GM18526 (cell line): ENCODE data around the gene TMEM245.

ENCODE experiments used
- POLR2A ChIP-seq: IDR thresholded peaks from 3 replicates; pipeline ENCODE4 v1.6.1; 2011; ENCODE audit not compliant: insufficient read length; ENCODE audit errors: extremely low read depth

TMEM245 gene

GRCh38 chr9:109143881-109144562, 24.3 kb upstream of the TMEM245 start:
- no peak for TF ChIP-seq POLR2A

- TF ChIP-seq POLR2A, result no peak
These were observed 21.6 kb upstream of the TMEM245 start for GRCh38 chr9:109141375-109141774.

DNA sequence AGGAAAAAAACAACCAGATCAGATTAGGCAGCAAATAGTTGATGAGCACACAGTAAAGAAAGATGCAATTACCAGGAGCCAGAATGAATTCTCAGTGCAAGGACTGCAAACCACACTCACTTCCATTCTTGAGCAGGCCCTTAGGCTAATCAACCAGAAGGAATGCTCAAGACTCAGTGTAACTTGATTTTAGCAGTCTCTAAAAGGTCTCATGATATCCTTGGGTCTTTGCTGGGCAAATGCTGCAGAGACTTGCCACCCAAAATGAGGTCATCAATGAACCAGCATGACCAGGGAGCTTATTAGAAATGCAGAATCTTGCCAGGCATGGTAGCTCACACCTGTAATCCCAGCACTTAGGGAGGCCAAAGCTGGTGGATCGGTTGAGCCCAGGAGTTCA, 20.1 kb upstream of the TMEM245 start:
- TF ChIP-seq POLR2A, result no peak

DNA sequence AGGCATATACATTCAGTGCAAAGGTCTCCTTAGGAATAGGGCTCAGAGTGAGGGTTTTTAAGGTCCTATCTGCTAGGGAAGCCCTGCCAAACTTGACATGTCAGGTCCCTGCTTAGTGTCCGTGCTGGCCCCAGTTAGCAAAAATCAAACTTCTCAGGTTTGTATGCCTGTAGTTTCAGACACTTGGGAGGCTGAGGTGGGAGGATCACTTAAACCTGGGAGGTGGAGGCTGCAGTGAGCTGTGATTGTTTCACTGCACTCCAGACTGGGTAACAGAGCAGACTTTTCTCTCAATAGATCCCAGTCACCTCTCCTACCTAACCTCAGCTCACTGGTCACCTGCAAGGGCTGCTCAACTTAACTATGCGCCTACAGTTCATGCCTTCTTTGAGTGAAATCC, 18.7 kb upstream of the TMEM245 start:
- no peak for TF ChIP-seq POLR2A

DNA sequence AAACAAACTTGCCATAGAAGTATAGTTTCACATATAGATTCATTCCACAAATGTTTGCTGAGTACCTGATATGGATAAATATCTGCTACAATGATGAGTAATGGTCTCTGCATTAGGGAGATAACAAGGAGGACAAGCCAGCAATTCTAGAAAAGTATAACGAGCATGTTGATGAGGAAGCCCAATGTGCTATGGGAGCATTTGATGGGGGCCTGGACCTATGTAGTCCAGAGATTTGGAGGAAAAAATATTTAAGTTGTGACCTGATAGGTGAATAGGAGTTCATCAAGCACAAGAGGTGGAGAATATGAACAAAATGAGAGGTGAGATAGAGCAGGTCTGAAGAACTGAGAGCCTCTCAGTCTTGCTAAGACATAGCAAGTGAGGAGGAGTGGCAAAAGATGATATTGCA, 14.4 kb upstream of the TMEM245 start:
- TF ChIP-seq POLR2A, result no peak

DNA sequence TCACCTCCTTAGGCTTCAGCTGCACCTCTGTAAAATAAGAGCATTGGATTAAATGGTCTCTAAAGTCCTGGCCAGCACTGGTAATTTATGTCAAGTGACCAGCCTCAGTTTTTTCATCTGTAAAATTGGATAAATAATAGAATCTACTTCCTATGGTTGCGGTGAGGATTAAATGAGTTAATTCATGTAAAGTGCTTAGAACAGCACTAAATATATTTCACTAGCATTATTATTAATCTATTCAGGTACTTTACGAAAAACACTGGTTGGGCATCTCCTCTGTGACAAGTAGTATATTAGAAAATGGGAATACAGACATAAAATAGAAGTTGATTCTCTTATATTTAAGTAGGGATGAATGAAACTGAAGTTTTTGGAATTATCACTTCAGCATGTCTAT, 13.8 kb upstream of the TMEM245 start:
- no peak for TF ChIP-seq POLR2A

GRCh38 chr9:109132567-109133021, 12.8 kb upstream of the TMEM245 start:
- TF ChIP-seq POLR2A, result no peak

- TF ChIP-seq POLR2A, result no peak
These were observed 9.9 kb upstream of the TMEM245 start for GRCh38 chr9:109129470-109130197.

DNA sequence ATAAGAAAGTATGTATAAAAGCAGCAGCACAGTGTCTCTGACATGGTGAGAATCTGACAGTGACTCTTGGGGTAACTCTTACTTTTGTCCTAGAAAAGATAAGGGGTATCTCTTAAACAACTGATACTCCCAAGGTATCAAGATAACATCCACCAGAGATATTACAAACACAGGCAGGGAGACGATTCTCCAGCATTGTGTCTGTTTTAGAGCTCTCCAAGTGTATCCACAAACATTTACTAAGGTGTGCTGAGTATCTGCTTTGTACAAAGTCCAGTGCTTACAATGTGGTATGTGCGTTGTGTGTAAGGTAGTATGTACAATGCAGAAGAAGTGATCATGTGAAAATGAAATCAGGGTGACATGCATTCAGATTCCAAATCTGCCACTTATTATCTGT, 4.4 kb upstream of the TMEM245 start:
- TF ChIP-seq POLR2A, result no peak

DNA sequence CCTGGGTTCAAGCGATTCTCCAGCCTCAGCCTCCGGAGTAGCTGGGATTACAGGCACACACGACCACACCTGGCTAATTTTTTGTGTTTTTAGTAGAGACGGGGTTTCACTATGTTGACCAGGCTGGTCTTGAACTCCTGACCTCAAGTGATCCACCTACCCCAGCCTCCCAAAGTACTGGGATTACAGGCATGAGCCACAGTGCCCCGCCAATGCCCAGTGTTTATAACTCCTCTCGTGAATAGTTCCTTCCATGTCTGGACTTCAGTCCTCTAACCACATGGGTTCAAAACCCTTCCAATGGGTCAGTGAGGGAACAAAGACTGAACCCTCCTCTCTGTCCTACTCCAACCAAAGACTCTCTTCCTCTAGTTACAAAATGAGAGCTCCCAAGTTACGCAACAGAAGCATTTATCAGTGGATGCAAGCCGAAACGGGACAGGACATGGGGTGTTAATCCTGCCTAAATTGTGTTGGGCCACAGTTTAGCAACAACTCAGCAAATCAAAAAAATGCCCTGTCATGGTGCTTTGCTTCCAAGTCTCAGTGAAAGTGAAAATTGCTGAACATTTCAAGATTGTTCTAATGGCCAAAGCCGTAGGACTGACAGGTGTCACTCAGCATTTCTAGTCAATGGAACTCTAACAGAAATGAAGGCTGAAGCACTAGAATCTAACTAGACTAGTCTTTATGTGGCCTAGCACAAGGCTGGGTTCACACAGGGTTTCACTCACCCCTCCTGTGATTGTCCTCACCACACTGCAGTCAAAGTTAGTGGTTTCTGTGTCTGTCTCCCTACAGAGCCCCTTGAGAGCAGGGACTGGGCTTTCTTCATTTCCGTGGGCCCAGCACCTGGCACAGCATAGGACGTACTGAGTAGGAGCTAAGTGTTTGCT, 3.2 kb upstream of the TMEM245 start:
- no peak for TF ChIP-seq POLR2A

DNA sequence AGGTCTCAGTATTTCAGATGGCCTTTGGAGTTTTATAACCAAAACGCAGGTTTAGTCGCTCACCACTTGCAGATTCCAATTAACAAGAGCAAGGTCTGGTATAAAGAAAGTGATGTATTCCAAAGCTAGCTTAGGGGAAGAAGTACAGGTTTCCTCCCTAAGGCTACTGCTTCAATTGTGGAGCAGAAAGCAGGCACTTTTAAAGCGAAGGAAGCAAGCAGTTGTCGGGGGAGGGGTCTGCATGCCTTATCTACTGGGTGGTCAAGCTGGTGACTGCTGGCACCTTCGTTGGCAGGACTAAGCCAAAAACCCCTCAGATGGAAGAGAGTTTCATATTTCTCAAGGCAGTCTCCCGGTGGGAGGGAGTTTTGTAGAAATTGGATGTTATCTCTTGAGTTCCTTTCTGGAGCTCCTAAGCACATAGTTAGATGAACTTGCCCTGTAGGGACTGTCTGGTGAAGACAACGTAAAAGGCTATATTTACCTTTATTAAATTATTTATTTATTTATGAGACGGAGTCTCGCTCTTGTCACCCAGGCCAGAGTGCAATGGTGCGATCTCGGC, 1.6 kb upstream of the TMEM245 start:
- TF ChIP-seq POLR2A, result no peak

- TF ChIP-seq POLR2A, result no peak
These were observed 550 bp upstream of the TMEM245 start for GRCh38 chr9:109120204-109120789.

- TF ChIP-seq POLR2A, result no peak
These were observed 824 bp downstream of the TMEM245 start for GRCh38 chr9:109118808-109119438.

DNA sequence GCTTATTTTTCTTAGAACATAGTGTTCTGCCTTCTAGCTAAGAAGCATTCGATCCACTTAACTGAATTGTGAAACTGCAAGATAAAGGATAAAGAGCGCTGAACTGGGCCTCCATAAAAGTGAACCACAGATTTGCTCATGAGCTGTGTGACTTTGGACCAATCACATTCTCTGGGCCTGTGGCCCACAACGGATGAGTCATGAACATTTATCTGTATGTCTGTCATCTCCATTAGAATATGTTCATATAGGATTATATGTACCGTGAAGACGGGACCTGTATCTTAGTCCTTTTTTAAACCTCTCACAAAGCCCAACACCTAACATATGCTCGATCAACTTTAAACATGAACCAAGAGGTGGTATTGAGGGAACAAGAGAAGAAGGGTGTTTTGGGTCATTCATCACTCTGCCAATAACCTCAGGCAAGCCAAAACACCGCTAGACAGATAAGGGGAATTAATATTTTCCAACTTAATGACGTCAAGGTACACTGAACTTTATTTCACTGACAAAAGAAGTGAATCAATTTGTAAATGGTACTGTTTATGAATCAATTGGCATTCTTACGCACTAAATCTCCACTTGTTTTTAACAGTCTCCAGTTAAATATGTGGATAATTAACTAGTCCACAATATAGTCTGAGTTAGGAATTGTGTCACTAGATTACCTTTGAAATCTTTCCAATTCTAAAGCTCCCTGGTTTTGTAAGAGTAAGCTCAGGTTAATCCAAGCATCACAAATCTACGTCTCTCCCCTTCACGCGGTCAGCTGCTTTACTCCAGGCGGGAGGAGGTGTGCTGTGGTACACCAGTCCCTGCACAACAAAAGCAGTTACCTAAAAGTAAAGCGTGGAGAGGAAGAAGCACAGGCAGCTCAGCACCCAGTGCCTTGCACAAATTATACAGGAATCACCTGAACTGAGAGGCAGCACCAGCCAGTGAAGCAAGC, 1.6 kb downstream of the TMEM245 start:
- TF ChIP-seq POLR2A, result no peak
